HG03159 (cell line): Measurements from ENCODE around the gene MDM2.
"Not testable (repeated sequence)": the region's sequence is repeated elsewhere in the genome, so short reads cannot be mapped to it uniquely, and the experiment has no call there.

Experiments used
- ATAC-seq: cut with Tn5 transposase; IDR thresholded peaks from one replicate; pipeline ENCODE4 v1.9.1; 2021; ENCODE audit warnings: mild to moderate bottlenecking, moderate library complexity; ENCODE audit not compliant: unreplicated experiment

Gene MDM2

GRCh38 chr12:68824597-68825250, 16.7 kb downstream of the MDM2 start:
- no peak for ATAC-seq

- ATAC-seq: no peak
Observed at GRCh38 chr12:68825569-68826217, 17.7 kb downstream of the MDM2 start.

GRCh38 chr12:68827895-68828671, 20.1 kb downstream of the MDM2 start:
- no peak for ATAC-seq

GRCh38 chr12:68828672-68829068, 20.7 kb downstream of the MDM2 start:
- ATAC-seq: no peak

- no peak for ATAC-seq
Observed at GRCh38 chr12:68831272-68831671, 23.3 kb downstream of the MDM2 start.

GRCh38 chr12:68831751-68832503, 23.9 kb downstream of the MDM2 start:
- no peak for ATAC-seq

GRCh38 chr12:68832504-68832867, 24.5 kb downstream of the MDM2 start:
- no peak for ATAC-seq

- ATAC-seq: no peak
Observed at GRCh38 chr12:68833508-68833907, 25.5 kb downstream of the MDM2 start.

- ATAC-seq: no peak
Observed at GRCh38 chr12:68835333-68835908, 27.4 kb downstream of the MDM2 start.

GRCh38 chr12:68837215-68837614, 29.2 kb downstream of the MDM2 start:
- no peak for ATAC-seq

GRCh38 chr12:68838046-68838886, 30.3 kb downstream of the MDM2 start:
- ATAC-seq: no peak

- ATAC-seq: no peak
Observed at GRCh38 chr12:68839183-68840147, 31.5 kb downstream of the MDM2 start.

- not testable (repeated sequence) for ATAC-seq
Observed at GRCh38 chr12:68841175-68841574, 33.2 kb downstream of the MDM2 start.

GRCh38 chr12:68841717-68842116, 33.7 kb downstream of the MDM2 start:
- no peak for ATAC-seq

- ATAC-seq: no peak
Observed at GRCh38 chr12:68842123-68842522, 34.1 kb downstream of the MDM2 start.

GRCh38 chr12:68842784-68843567, 35.0 kb downstream of the MDM2 start:
- no peak for ATAC-seq

- ATAC-seq: no peak
Observed at GRCh38 chr12:68844318-68844745, 36.4 kb downstream of the MDM2 start.
